GM12878 (cell line): ENCODE data around the gene GRIP2. TPM values are rescaled to one million over a fixed set of nuclear protein-coding genes. Genes with fewer than 3 reads are reported as not detected.

Experiments used
- ATAC-seq: fragments of 200-7000 bp; cut with Tn5 transposase; 3 replicates; pipeline ENCODE4 v1.9.1; 2020; ENCODE audit warnings: mild to moderate bottlenecking, moderate library complexity
- BruUV-seq: library from RNA; stranded (reverse); fragments of 400-500 nt; replicated peaks from 2 replicates; lab custom pipeline; 2021; lab: Mats Ljungman, UMichigan
- CTCF ChIA-PET: fragments of 300-600 bp; sonication (Branson Sonifier 250); formaldehyde crosslinking; extraction: SDS; loops from one replicate; lab custom pipeline; 2021; ENCODE audit warnings: inconsistent platforms; lab: Yijun Ruan, JAX
- POLR2A ChIA-PET: fragments of 350-600 bp; formaldehyde crosslinking; extraction: SDS; loops from one replicate; lab custom pipeline; 2021; ENCODE audit warnings: inconsistent platforms; lab: Charles Lee
- RAD21 ChIA-PET: fragments of 300-600 bp; sonication (Branson Sonifier 250); formaldehyde crosslinking; loops from one replicate; lab custom pipeline; 2023; ENCODE audit warnings: antibody characterized with exemption; ENCODE audit not compliant: unreplicated experiment; lab: Charles Lee
- SMC1A ChIA-PET: fragments of 300-600 bp; sonication (Branson Sonifier 250); formaldehyde crosslinking; loops from one replicate; lab custom pipeline; 2023; ENCODE audit not compliant: unreplicated experiment, uncharacterized antibody; lab: Charles Lee
- DNase-seq: peaks from one replicate; pipeline ENCODE4 v3.0.0-alpha.2; 2011; ENCODE audit warnings: low read depth, low spot score
- FAIRE-seq: peaks from 3 replicates; lab custom pipeline; 2011; peaks lifted over from hg19 to GRCh38; lab: Jason Lieb, UNC
- H2AFZ ChIP-seq: 2 replicates; pipeline ENCODE4 v1.6.0; 2011; ENCODE audit warnings: low read depth, low read length, control low read depth; ENCODE audit not compliant: control insufficient read depth
- H3K27ac ChIP-seq: 2 replicates; pipeline ENCODE4 v1.5.1; 2011; ENCODE audit warnings: control low read depth; ENCODE audit not compliant: control insufficient read depth, insufficient read depth
- H3K27me3 ChIP-seq, 2 experiments: replicated peaks in 1 of 2; 2 replicates each; pipeline versions ENCODE4 v1.6.0 to v1.6.1; 2011; ENCODE audit warnings: low read length in 1 of 2; ENCODE audit not compliant: control insufficient read depth in 2 of 2, insufficient read depth in 2 of 2
- H3K36me3 ChIP-seq, 2 experiments: 2 replicates each; pipeline ENCODE4 v1.5.1; 2011; ENCODE audit warnings: low read length in 1 of 2; ENCODE audit not compliant: control insufficient read depth in 2 of 2, insufficient read depth in 2 of 2
- H3K4me1 ChIP-seq: 2 replicates; pipeline ENCODE4 v1.6.1; 2011; ENCODE audit warnings: mild to moderate bottlenecking, low read length, moderate library complexity, mixed read lengths; ENCODE audit not compliant: control insufficient read depth, insufficient read depth
- H3K4me2 ChIP-seq: 2 replicates; pipeline ENCODE4 v1.6.0; 2011; ENCODE audit warnings: control low read depth; ENCODE audit not compliant: control insufficient read depth, insufficient read depth
- H3K4me3 ChIP-seq: fragments of 200-600 bp; sonication (generic); 2 replicates; pipeline ENCODE4 v1.5.1; 2016
- H3K79me2 ChIP-seq: 2 replicates; pipeline ENCODE4 v1.6.0; 2011; ENCODE audit warnings: low read length; ENCODE audit not compliant: control insufficient read depth, insufficient read depth
- H3K9ac ChIP-seq: 2 replicates; pipeline ENCODE4 v1.8.0; 2011; ENCODE audit warnings: low read length, control low read depth, mixed read lengths; ENCODE audit not compliant: control insufficient read depth, insufficient read depth
- H3K9me3 ChIP-seq: replicated peaks from 3 replicates; pipeline ENCODE4 v1.5.1; 2011; ENCODE audit warnings: mild to moderate bottlenecking, low read length; ENCODE audit not compliant: control insufficient read depth, insufficient read depth
- H4K20me1 ChIP-seq: 2 replicates; pipeline ENCODE4 v1.6.0; 2011; ENCODE audit not compliant: control insufficient read depth, insufficient read depth
- ASH2L ChIP-seq: fragments of 300-600, 200-600 bp; sonication (generic); IDR thresholded peaks from 2 replicates; pipeline ENCODE4 v1.6.1; 2017; ENCODE audit warnings: low read depth, mild to moderate bottlenecking, borderline replicate concordance
- DPF2 ChIP-seq: fragments of 450-650 bp; IDR thresholded peaks from 2 replicates; pipeline ENCODE4 v1.6.1; 2017; ENCODE audit warnings: mild to moderate bottlenecking
- ETV6 ChIP-seq, 2 experiments: fragments of 450-650 bp in 1 of 2; IDR thresholded peaks in 1 of 2; conservative IDR thresholded peaks in 1 of 2; 2 replicates each; pipeline ENCODE4 v1.6.1; 2014; ENCODE audit warnings: antibody characterized with exemption in 1 of 2, borderline replicate concordance in 1 of 2, low read depth in 1 of 2, mild to moderate bottlenecking in 1 of 2, moderate library complexity in 1 of 2
- IRF3 ChIP-seq: fragments of 450-650 bp; IDR thresholded peaks from 2 replicates; pipeline ENCODE4 v1.6.1; 2014; ENCODE audit warnings: mild to moderate bottlenecking
- MYB ChIP-seq: fragments of 150-350 bp; IDR thresholded peaks from 2 replicates; pipeline ENCODE4 v1.6.1; 2014; ENCODE audit warnings: mild to moderate bottlenecking, low read depth, low read length, borderline replicate concordance
- NR2C2 ChIP-seq: IDR thresholded peaks from 2 replicates; pipeline ENCODE4 v1.6.1; 2011; ENCODE audit warnings: borderline replicate concordance, low read depth; ENCODE audit not compliant: control insufficient read depth, insufficient read length
- SPI1 ChIP-seq: IDR thresholded peaks from 2 replicates; pipeline ENCODE4 v1.6.1; 2011; ENCODE audit warnings: low read depth, mild to moderate bottlenecking, low read length, moderate library complexity, borderline replicate concordance; ENCODE audit not compliant: insufficient read depth
- USF1 ChIP-seq: IDR thresholded peaks from 2 replicates; pipeline ENCODE4 v1.6.1; 2011; ENCODE audit warnings: borderline replicate concordance, low read depth, mild to moderate bottlenecking, moderate library complexity, mixed read lengths, low read length; ENCODE audit not compliant: insufficient read depth; ENCODE audit errors: extremely low read length
- YY1 ChIP-seq: IDR thresholded peaks from 2 replicates; pipeline ENCODE4 v1.6.1; 2011; ENCODE audit warnings: low read depth, mild to moderate bottlenecking, low read length
- WGBS: methylation state at CpG from one replicate; pipeline ENCODE4 v1.1.6; 2016; ENCODE audit warnings: low lambda C conversion rate; ENCODE audit not compliant: insufficient replicate concordance, insufficient coverage; ENCODE audit errors: missing lambda C conversion rate; 5-methylcytosine and 5-hydroxymethylcytosine counted together
- in situ Hi-C: fragments of 300-500 bp; cut with MboI; formaldehyde crosslinking; loops from 9 replicates; pipeline ENCODE4 v1.14.3; 2018; ENCODE audit warnings: mixed read lengths
- intact Hi-C: fragments of 100-400 bp; cut with micrococcal nuclease; formaldehyde crosslinking; loops from one replicate; pipeline ENCODE4 v1.14.2; 2022; ENCODE audit not compliant: unreplicated experiment
- polyA plus RNA-seq, 11 experiments: library from polyadenylated mRNA; depleted of rRNA in 4 of 11; unstranded in 6 of 11; stranded (reverse) in 5 of 11; fragments of >200 nt; fragmentation: Nextera tagmentation in 4 of 11; fragmentation: Illumina TruSeq in 1 of 11; extraction: Ambion mirVana in 4 of 11; extraction: Trizol in 1 of 11; gene quantifications; 1 replicate in 1 of 11; 2 replicates in 10 of 11; pipeline versions ENCODE4 v1.2.1 to v1.2.3, GENCODE V29; 2011 to 2016; ENCODE audit warnings: inconsistent platforms in 2 of 11, missing spikeins in 2 of 11, low read depth in 1 of 11
- total RNA-seq, 4 experiments: library from RNA; depleted of rRNA in 3 of 4; stranded (reverse); fragments of >200 nt in 3 of 4; fragmentation: Illumina TruSeq in 1 of 4; extraction: Trizol in 1 of 4; gene quantifications; 2 replicates each; pipeline versions ENCODE4 v1.2.1 to v1.2.3, GENCODE V29; 2013 to 2021
- TF ChIP-seq, protein P1 (sequence below): fragments of 450-650 bp; IDR thresholded peaks from 2 replicates; pipeline ENCODE4 v1.6.1; 2017; ENCODE audit warnings: mild to moderate bottlenecking, moderate library complexity
- TF ChIP-seq, protein P2 (sequence below): IDR thresholded peaks from 2 replicates; pipeline ENCODE4 v1.6.1; 2012; ENCODE audit warnings: low read depth, low read length, improper control_type of control experiment

The GRIP2 gene
- total and polyA plus RNA-seq, 10 of the 15 experiments (the other 5 are each of a cell fraction or from before 2014, with no cell fraction given), result not detected

DNA sequence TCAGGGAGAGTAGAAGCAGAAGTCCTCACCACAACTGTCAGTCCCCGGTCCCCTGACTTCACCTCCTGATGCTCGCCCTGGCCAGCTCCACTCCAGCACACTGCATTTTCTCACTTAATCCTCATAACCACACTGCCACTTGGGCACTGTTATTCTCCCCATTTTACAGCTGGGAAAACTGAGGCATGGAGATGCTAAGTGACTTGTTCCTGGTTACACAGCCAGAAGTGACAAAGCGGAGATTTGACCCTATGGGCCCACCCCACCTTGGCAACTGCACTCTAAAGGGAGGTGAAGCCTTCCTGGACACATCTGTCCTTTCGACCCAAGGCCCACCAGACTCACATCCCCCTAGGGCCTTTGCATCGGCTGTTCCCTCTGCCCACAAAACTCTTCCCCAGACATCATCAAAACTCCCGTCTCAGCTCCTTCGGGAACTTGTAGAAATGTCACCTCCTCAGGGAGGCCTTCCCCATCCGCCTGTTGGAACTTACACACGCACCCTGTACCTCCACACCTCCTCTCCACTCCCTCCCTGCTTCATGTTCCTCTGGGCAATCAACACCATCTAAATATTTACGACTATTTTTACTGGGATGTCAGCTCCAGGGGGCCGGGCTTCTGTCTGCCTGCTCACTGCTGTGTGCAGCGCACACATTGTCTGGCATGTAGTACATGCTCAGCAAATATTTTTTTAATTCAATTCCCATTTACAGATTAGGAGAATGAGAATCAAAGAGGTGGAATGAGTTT, 3.1 kb downstream of the GRIP2 start (continued):
- no peak for TF ChIP-seq ASH2L

- intact Hi-C loops, result no loop called here
- in situ Hi-C loops, result no loop called here
- ATAC-seq (no peak), FAIRE-seq (no peak), DNase-seq (no peak)
- Histone ChIP-seq H3K4me1 (no peaks in the 10 kb centered on the region), H3K36me3 (no peaks in the 10 kb centered on the region), H3K79me2 (no peaks in the 10 kb centered on the region), H3K4me3 (no peak overlapping the region), H3K27me3 (peaks cover 2 to 3% of the 10 kb centered on the region in 2 experiments; a peak in 2 of 4 replicates), H3K27ac (no peak overlapping the region), H2AFZ (no peak overlapping the region), H3K9ac (no peak overlapping the region), H4K20me1 (no peaks in the 10 kb centered on the region), H3K4me2 (no peak overlapping the region), H3K9me3 (no peaks in the 10 kb centered on the region)
- no peak for TF ChIP-seq ETV6 (conservative IDR thresholded peaks at IDR 0.05 in 1 of 2, IDR thresholded peaks at IDR 0.05 in 1 of 2; ENCODE audit: borderline replicate concordance in 1 of 2, low read depth in 1 of 2)
- no peak for TF ChIP-seq USF1
- no peak for TF ChIP-seq MYB
- no peak for TF ChIP-seq NR2C2
- no peak for TF ChIP-seq SPI1
- no peak for TF ChIP-seq YY1
- TF ChIP-seq, protein P1, sequence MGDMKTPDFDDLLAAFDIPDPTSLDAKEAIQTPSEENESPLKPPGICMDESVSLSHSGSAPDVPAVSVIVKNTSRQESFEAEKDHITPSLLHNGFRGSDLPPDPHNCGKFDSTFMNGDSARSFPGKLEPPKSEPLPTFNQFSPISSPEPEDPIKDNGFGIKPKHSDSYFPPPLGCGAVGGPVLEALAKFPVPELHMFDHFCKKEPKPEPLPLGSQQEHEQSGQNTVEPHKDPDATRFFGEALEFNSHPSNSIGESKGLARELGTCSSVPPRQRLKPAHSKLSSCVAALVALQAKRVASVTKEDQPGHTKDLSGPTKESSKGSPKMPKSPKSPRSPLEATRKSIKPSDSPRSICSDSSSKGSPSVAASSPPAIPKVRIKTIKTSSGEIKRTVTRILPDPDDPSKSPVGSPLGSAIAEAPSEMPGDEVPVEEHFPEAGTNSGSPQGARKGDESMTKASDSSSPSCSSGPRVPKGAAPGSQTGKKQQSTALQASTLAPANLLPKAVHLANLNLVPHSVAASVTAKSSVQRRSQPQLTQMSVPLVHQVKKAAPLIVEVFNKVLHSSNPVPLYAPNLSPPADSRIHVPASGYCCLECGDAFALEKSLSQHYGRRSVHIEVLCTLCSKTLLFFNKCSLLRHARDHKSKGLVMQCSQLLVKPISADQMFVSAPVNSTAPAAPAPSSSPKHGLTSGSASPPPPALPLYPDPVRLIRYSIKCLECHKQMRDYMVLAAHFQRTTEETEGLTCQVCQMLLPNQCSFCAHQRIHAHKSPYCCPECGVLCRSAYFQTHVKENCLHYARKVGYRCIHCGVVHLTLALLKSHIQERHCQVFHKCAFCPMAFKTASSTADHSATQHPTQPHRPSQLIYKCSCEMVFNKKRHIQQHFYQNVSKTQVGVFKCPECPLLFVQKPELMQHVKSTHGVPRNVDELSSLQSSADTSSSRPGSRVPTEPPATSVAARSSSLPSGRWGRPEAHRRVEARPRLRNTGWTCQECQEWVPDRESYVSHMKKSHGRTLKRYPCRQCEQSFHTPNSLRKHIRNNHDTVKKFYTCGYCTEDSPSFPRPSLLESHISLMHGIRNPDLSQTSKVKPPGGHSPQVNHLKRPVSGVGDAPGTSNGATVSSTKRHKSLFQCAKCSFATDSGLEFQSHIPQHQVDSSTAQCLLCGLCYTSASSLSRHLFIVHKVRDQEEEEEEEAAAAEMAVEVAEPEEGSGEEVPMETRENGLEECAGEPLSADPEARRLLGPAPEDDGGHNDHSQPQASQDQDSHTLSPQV, result no peak
- TF ChIP-seq IRF3, result no peak
- no peak for TF ChIP-seq DPF2
- TF ChIP-seq, protein P2, sequence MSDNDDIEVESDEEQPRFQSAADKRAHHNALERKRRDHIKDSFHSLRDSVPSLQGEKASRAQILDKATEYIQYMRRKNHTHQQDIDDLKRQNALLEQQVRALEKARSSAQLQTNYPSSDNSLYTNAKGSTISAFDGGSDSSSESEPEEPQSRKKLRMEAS, result no peak
- CTCF ChIA-PET, result interaction anchor here (0.5 kb wide), 1 partner anchor 32 kb away, joined by 3 read pairs; no protein-coding TSS in a partner anchor
- 42% methylated on average over 10 of the region's 10 CpGs for WGBS
- RAD21 ChIA-PET, result no interaction called here
- BruUV-seq, result no TSS peak
- POLR2A ChIA-PET, result no interaction called here
- SMC1A ChIA-PET, result no interaction called here
Observed at GRCh38 chr3:14536055-14536815, 3.9 kb downstream of the GRIP2 start.
